NOMO-1 treated with DMSO at 0.1 percent for 48 hours (cell line): ENCODE data around the gene PCDHGA9.
"Not testable (repeated sequence)": the region's sequence is repeated elsewhere in the genome, so short reads cannot be mapped to it uniquely, and the experiment has no call there.

ENCODE experiments used
- DNase-seq: peaks from one replicate; lab custom pipeline; 2025; ENCODE audit not compliant: unreplicated experiment; lab: John Stamatoyannopoulos, UW

Gene PCDHGA9

DNA sequence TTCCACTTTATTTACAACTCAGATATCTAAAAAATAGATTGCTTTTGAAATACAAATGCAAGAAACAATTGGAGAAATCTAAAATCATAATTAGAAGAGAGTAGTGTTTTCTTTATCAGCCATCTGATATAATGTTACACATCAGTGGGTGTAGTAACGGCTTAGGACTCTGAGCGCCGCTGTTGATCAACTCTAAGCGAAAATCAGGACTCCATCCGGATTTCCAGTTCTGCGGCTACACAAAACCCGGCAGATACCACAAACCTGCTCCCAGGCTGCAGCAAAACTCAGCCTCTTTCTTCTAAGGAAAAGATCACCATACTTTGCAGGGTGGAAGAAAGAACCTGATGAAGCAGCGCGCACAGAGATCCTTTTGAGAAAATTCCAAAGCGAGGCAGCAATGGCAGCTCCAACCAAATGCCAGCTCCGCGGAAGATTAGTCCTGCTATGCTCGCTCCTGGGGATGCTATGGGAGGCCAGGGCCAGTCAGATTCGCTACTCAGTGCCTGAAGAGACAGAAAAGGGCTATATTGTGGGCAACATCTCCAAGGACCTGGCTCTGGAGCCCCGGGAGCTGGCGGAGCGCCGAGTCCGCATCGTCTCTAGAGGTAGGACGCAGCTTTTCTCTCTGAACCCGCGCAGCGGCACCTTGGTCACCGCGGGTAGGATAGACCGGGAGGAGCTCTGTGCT lies at the start of gene PCDHGA9:
Gene PCDHGA9, plus strand, starts transcription at position 226 of the 691 bp plus-strand sequence. Its CDS starts 175 bp downstream, at position 401.
- DNase-seq = no peak

GRCh38 chr5:141354900-141355469 lies 47.6 kb upstream of the PCDHGA9 start, which contains the start of gene PCDHGA4:
Gene PCDHGA4, plus strand, starts transcription at chr5:141355021. Its CDS starts 87 bp downstream, at chr5:141355108.
- no peak for DNase-seq

GRCh38 chr5:141355641-141356040 lies 46.9 kb upstream of the PCDHGA9 start:
- no peak for DNase-seq

- no peak for DNase-seq
These were observed 46.4 kb upstream of the PCDHGA9 start for GRCh38 chr5:141356133-141356532.

- no peak for DNase-seq
These were observed 45.6 kb upstream of the PCDHGA9 start for GRCh38 chr5:141356950-141357349.

DNA sequence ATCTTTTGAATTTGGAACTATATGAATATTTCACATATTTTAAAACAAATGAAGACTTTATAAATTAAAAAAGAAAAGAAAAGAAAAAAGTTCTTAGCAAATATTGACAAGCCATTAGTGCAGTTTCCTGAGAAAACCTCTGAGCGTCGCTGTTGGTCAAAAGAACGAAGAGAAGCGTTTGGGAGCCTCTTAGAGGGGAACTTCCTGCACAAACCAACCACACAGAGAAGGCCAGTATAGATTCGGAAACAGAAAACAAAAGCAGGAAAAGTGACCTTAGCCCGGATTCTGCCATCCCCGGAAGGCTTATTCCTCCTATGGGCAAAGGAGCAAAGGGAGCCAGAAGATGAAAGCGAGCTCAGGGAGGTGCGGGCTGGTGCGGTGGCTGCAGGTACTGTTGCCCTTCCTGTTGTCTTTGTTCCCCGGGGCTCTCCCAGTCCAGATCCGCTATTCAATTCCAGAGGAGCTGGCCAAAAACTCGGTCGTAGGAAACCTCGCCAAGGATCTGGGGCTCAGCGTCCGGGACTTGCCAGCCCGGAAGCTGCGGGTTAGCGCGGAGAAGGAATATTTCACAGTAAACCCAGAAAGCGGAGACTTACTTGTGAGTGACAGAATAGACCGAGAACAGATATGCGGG lies 42.7 kb upstream of the PCDHGA9 start, which contains the start of gene PCDHGB2:
Gene PCDHGB2, plus strand, starts transcription at position 205 of the 637 bp plus-strand sequence. Its CDS starts 142 bp downstream, at position 347.
- peak; percentile 65 for DNase-seq

- no peak for DNase-seq
These were observed 41.9 kb upstream of the PCDHGA9 start for GRCh38 chr5:141360685-141361084.

DNA sequence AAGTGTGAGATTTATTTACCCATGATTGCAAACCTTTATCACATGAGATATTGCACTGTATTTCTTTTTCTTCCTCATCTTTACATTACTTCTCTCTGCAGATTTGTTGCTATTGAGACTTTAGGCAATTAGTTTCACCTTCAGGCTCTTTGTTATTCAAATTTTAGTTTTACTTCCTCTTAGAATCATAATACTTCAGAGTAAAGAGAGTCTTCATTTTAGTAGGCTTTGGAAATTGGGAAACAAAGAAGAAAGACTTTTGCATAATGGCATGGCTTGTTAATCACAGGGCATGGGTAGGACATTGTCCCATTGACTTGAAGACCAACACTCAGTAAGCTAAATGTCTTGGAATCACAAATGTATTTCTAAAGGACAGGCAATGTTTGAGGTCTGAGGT lies 39.9 kb upstream of the PCDHGA9 start:
- DNase-seq = no peak

DNA sequence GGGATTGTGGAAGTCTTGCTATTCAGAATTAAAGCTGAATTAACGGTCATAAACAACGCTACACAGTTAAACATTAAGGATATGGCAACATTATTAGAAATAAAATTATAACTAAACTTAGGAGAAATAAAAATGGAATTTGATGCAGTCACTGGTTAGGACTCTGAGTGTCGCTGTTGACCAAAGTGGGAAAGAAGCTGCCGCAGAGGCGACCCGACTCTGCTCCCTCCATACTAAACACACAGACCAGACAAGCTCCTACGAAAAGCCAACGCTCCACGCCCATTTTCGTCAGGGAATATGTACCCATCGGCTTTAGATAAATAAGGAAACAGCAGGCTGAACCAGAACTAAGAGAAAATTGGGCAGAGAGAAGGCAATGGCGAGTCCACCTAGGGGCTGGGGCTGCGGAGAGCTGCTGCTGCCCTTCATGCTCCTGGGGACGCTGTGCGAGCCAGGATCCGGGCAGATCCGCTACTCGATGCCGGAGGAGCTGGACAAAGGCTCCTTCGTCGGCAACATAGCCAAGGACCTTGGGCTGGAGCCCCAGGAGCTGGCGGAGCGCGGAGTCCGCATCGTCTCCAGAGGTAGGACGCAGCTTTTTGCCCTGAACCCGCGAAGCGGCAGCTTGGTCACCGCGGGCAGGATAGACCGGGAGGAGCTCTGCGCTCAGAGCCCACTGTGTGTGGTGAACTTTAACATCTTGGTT lies 38.5 kb upstream of the PCDHGA9 start, which contains the start of gene PCDHGA5:
Gene PCDHGA5, plus strand, starts transcription at position 211 of the 709 bp plus-strand sequence. Its CDS starts 169 bp downstream, at position 380.
- no peak for DNase-seq

GRCh38 chr5:141366016-141366896 lies 36.3 kb upstream of the PCDHGA9 start:
- no peak for DNase-seq

DNA sequence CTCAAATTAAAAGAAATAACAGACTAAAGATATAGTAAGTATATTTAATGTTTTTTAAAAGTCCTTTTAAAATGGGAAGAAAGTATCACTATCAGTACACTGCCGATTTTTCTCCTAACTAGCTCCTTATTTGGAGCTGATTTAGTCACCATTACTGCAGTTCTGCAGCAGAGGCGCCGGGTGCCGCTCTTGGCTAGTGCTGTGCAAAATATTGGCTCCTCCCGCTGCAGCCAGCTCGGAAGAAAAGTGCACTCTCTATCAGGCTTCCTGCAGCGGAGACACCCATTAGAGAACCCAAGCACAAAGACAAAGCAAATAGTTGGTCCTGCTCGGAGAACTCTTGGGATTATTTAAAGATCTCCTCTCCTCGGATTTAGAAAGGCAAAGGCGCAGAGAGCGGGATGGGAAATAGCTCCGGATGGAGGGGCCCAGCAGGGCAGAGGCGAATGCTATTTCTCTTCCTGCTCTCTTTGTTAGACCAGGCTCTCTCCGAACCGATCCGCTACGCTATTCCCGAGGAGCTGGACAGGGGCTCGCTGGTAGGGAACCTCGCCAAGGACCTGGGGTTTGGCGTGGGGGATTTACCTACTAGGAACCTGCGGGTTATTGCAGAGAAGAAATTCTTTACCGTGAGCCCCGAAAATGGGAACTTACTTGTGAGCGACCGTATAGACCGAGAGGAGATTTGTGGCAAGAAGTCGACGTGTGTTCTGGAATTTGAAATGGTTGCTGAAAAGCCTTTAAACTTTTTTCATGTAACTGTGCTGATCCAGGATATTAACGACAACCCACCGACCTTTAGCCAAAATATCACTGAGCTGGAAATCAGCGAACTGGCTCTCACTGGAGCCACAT lies 32.4 kb upstream of the PCDHGA9 start, which contains the start of gene PCDHGB3:
Gene PCDHGB3, plus strand, starts transcription at position 249 of the 855 bp plus-strand sequence. Its CDS starts 153 bp downstream, at position 402.
- peak; percentile 47 for DNase-seq

DNA sequence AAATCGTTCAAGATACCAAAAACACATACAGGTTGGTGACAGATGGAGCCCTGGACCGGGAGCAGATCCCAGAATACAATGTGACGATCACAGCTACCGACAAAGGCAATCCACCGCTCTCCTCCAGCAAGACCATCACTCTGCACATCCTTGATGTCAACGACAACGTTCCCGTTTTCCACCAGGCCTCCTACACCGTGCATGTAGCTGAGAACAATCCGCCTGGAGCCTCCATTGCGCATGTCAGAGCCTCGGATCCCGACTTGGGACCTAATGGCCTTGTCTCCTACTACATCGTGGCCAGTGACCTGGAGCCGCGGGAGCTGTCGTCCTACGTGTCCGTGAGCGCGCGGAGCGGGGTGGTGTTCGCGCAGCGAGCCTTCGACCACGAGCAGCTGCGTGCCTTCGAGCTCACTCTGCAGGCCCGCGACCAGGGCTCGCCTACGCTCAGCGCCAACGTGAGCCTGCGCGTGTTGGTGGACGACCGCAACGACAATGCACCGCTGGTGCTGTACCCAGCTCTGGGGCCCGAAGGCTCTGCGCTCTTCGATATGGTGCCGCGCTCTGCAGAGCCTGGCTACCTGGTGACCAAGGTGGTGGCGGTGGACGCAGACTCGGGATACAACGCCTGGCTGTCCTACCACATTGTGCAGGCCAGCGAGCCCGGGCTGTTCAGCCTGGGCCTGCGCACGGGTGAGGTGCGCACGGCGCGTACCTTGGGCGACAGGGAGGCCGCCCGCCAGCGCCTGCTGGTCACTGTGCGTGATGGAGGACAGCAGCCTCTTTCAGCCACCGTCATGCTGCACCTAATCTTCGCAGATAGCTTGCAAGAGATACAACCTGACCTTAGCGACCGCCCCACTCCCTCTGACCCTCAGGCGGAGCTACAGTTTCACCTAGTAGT lies 30.8 kb upstream of the PCDHGA9 start:
- DNase-seq = no peak

DNA sequence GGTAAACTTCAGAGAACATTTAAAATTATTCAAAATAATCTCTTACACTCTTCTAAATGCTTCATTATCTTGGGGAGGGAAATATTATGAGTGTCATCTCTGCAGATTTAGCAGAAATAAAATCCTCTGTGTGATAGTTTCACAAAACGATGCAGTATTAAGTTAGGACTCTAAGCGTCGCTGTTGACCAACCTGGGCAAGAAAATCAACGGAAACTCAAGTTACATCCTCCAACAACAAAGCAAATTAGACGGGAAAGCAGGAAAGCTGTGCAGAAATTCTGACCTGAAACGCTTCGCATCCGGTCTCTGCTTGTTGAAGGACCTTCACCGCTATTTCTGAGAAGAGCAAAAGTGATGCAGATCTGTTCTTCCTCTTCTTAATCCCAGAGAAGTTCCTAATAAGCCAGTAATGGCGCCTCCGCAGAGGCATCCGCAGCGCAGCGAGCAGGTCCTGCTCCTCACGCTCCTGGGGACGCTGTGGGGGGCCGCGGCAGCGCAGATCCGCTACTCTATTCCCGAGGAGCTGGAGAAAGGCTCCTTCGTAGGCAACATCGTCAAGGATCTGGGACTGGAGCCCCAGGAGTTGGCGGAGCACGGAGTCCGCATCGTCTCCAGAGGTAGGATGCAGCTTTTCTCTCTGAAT lies 28.8 kb upstream of the PCDHGA9 start, which contains the start of gene PCDHGA6:
Gene PCDHGA6, plus strand, starts transcription at position 219 of the 645 bp plus-strand sequence. Its CDS starts 193 bp downstream, at position 412.
- no peak for DNase-seq

DNA sequence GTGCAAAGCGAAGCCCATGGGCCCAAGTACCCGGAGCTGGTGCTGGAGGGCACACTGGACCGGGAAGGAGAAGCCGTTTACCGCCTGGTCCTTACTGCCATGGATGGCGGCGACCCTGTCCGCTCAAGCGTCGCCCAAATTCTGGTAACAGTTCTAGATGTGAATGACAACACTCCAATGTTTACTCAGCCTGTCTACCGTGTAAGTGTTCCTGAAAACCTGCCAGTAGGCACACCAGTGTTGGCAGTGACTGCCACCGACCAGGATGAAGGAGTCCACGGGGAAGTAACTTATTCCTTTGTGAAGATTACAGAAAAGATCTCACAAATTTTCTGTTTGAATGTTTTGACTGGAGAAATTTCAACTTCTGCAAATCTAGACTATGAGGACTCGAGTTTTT lies 28.0 kb upstream of the PCDHGA9 start:
- no peak for DNase-seq

GRCh38 chr5:141375444-141376155 lies 27.0 kb upstream of the PCDHGA9 start:
- not testable (repeated sequence) for DNase-seq

GRCh38 chr5:141382469-141383294 lies 19.9 kb upstream of the PCDHGA9 start, which contains the start of gene PCDHGA7:
Gene PCDHGA7, plus strand, starts transcription at chr5:141382742. Its CDS starts 158 bp downstream, at chr5:141382900.
- no peak for DNase-seq
